GM12892 (cell line): Measurements from ENCODE around the gene STK10.

Source experiments
- POLR2A ChIP-seq: IDR thresholded peaks from 2 replicates; pipeline ENCODE4 v1.6.1; 2011; ENCODE audit warnings: low read depth, low read length, control low read depth
- POLR2AphosphoS5 ChIP-seq: IDR thresholded peaks from 2 replicates; pipeline ENCODE4 v1.6.1; 2011; ENCODE audit warnings: low read depth, low read length, control low read depth

- TF ChIP-seq POLR2A (no peak), POLR2AphosphoS5 (no peak)
These were observed 1.8 kb upstream of the STK10 start for GRCh38 chr5:172189693-172190296.
